DMS 273 (cell line): ENCODE results near the gene THEM5.
"Not testable (repeated sequence)": the region's sequence is repeated elsewhere in the genome, so short reads cannot be mapped to it uniquely, and the experiment has no call there.

Experiments used
- DNase-seq: peaks from one replicate; lab custom pipeline; 2025; ENCODE audit not compliant: unreplicated experiment; lab: John Stamatoyannopoulos, UW

Gene THEM5

GRCh38 chr1:151867765-151868411 lies 14.4 kb upstream of the THEM5 start:
- DNase-seq: no peak

- DNase-seq: no peak
Observed at GRCh38 chr1:151867321-151867720, 13.8 kb upstream of the THEM5 start.

GRCh38 chr1:151864411-151864810 lies 10.9 kb upstream of the THEM5 start:
- DNase-seq: peak; percentile 48

- DNase-seq: no peak
Observed at GRCh38 chr1:151862604-151863003, 9.1 kb upstream of the THEM5 start.

- DNase-seq: no peak
Observed at GRCh38 chr1:151860504-151861187, 7.1 kb upstream of the THEM5 start.

GRCh38 chr1:151859891-151860293 lies 6.4 kb upstream of the THEM5 start:
- no peak for DNase-seq

GRCh38 chr1:151858886-151859665 lies 5.6 kb upstream of the THEM5 start:
- no peak for DNase-seq

GRCh38 chr1:151858030-151858746 lies 4.7 kb upstream of the THEM5 start:
- no peak for DNase-seq

- DNase-seq: no peak
Observed at GRCh38 chr1:151855933-151856332, 2.4 kb upstream of the THEM5 start.

- DNase-seq: not testable (repeated sequence)
Observed at GRCh38 chr1:151855516-151855915, 2.0 kb upstream of the THEM5 start.

GRCh38 chr1:151854658-151855057 lies 1.1 kb upstream of the THEM5 start:
- no peak for DNase-seq

GRCh38 chr1:151852733-151853132 lies 779 bp downstream of the THEM5 start:
- DNase-seq: no peak

GRCh38 chr1:151851886-151852285 lies 1.6 kb downstream of the THEM5 start:
- DNase-seq: no peak

GRCh38 chr1:151849871-151850270 lies 3.6 kb downstream of the THEM5 start:
- DNase-seq: no peak

GRCh38 chr1:151849126-151849525 lies 4.4 kb downstream of the THEM5 start:
- DNase-seq: no peak

GRCh38 chr1:151847867-151848596 lies 5.5 kb downstream of the THEM5 start:
- DNase-seq: no peak

GRCh38 chr1:151846686-151847237 lies 6.8 kb downstream of the THEM5 start:
- no peak for DNase-seq

GRCh38 chr1:151846062-151846568 lies 7.4 kb downstream of the THEM5 start:
- no peak for DNase-seq

GRCh38 chr1:151843398-151843797 lies 10.1 kb downstream of the THEM5 start:
- no peak for DNase-seq

GRCh38 chr1:151841141-151841540 lies 12.4 kb downstream of the THEM5 start:
- no peak for DNase-seq
